ENCODE data around the gene DPEP1.

The DPEP1 gene

GRCh38 chr16:89599902-89600301 is 13.5 kb upstream of the DPEP1 start:
- no peak overlapping the region for H3K4me3 ChIP-seq (ENCODE audit: low read length)
- TF ChIP-seq ZNF274 (IDR thresholded peaks at IDR 0.05; ENCODE audit: low read depth, low read length), result no peak

DNA sequence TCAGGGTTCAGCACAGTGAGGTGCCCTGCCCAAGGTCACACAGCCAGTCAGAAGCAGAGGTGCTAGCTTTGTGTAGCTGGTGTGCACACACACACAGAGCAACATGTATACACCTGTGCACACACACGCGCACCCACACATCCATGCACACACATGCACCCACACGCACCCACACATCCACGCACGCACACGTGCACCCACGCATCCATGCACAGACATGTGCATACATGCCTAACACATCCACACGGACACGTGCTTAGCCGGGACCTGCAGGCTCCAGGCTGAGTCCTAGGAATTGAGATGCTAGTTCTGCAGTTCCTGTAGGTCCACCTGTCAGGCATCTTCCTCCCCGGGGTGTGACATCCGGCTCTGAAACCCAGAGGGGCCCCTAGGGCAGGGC is 13.0 kb upstream of the DPEP1 start:
- no peak for TF ChIP-seq ZNF274 (IDR thresholded peaks at IDR 0.05; ENCODE audit: low read depth, low read length)
- H3K4me3 ChIP-seq (ENCODE audit: low read length), result no peak overlapping the region

GRCh38 chr16:89600956-89601355 is 12.5 kb upstream of the DPEP1 start:
- no peak for TF ChIP-seq ZNF274 (IDR thresholded peaks at IDR 0.05; ENCODE audit: low read depth, low read length)
- no peak overlapping the region for H3K4me3 ChIP-seq (ENCODE audit: low read length)

DNA sequence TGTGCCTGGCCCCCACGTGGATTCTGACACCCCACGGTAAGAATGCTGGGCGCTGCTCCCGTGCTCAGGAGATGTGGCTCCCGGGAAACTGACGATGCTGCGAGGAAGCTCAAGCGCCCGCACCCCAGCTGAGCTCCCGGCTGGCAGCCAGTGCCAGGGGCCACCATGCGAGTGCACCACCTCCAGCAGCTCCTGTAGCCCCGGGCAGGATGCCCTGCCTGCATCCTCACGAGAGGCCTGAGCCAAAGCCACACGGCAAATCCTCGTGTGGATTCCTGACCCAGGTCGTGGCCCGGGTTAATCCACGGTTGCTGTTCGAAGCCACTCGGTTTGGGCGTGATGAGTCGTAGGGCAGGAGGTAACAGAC is 11.6 kb upstream of the DPEP1 start:
- no peak for TF ChIP-seq ZNF274 (IDR thresholded peaks at IDR 0.05; ENCODE audit: low read depth, low read length)
- no peak overlapping the region for H3K4me3 ChIP-seq (ENCODE audit: low read length)

GRCh38 chr16:89602273-89602951 is 11.0 kb upstream of the DPEP1 start:
- no peak for TF ChIP-seq ZNF274 (IDR thresholded peaks at IDR 0.05; ENCODE audit: low read depth, low read length)
- H3K4me3 ChIP-seq (ENCODE audit: low read length), result no peak overlapping the region

DNA sequence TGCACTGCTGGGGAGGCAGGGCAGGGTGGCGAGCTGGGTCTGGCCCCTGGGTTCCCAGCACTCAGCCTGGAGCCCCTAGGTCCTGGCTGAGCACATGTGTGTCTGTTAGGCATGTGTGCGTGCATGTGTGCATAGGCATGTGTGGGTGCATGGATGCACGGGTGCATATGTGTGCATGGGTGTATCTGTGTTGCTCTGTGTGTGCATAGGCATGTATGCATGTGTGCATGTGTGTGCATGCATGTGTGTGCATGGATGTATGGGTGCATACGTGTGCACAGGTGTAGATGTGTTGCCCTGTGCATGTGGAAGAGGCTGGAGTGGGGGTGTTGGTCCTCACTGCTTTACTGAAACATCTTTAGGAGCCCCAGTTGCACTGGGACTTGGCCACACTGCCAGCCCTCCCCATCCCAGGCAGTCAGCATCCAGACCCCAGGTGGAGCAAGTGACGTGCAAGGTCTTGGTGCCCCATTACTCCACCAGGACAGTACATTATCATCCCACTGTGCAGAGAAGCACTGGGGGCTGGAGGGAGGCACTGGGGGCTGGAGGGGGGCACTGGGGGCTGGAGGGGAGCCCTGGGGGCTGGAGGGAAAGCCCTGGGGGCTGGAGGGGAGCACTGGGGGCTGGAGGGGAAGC is 10.4 kb upstream of the DPEP1 start:
- no peak overlapping the region for H3K4me3 ChIP-seq (ENCODE audit: low read length)
- no peak for TF ChIP-seq ZNF274 (IDR thresholded peaks at IDR 0.05; ENCODE audit: low read depth, low read length)

DNA sequence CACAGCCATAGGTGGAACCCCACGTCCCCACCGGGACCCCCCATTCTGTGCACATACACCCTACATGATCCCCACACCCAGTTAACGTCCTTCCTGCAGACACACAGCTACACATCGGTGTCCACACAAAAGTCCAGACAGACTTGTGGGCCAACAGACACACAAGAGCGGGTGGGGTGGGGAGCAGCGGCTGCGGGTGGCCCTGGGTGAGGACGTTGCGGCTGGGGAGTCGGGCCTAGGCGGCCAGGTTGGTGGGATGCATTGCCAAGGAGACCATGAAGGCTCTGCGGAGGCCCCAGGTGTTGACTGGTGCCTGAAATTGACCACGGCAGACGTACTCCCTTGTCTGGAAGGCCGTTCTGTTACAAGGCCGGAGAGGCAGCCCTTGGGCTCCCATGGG is 8.7 kb upstream of the DPEP1 start:
- TF ChIP-seq ZNF274 (IDR thresholded peaks at IDR 0.05; ENCODE audit: low read depth, low read length), result no peak
- H3K4me3 ChIP-seq (ENCODE audit: low read length), result no peak overlapping the region

DNA sequence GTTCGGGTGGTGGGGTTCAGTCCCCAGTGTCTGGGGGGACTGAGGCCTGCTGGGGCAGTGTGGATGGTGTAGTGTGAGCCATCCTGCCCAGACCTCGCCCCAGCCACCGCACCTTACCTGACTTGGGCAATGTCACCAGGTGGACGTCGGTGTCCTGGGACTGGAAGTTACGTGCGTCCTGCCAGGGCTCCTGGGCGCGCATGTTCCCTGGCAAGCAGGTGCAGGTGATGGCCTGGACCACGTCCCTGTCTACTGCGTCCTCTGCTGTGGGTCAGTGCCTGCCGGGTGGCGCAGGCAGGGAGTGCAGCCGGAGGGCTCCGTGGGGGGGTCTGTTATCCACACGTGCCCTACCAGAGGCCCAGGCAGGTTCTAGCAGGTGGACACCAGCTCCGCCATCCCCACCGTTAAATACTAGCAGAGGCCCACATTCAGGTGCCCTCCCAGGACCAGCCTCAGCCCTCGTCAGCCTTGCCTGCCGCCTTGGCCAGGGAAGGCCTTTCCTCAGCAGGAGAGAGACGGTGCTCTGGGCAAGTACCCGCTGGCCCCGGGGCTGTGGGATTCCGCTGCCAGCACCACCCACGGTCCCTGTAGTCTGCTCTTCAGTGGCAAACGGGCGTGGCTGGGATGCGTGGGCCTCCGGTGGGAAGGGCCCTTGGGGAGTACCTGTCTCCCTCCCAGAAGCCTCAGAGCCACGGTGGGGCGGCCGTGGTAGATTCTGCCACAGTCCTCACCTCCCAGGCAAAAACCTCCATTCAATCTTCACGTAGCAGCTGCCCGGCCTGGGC is 8.1 kb upstream of the DPEP1 start:
- no peak for TF ChIP-seq ZNF274 (IDR thresholded peaks at IDR 0.05; ENCODE audit: low read depth, low read length)

GRCh38 chr16:89606006-89606405 is 7.4 kb upstream of the DPEP1 start:
- no peak overlapping the region for H3K4me3 ChIP-seq (ENCODE audit: low read length)
- TF ChIP-seq ZNF274 (IDR thresholded peaks at IDR 0.05; ENCODE audit: low read depth, low read length), result no peak

More for the DNA sequence above, 8.1 kb upstream of the DPEP1 start:
- no peak overlapping the region for H3K4me3 ChIP-seq (ENCODE audit: low read length)

- no peak overlapping the region for H3K4me3 ChIP-seq (ENCODE audit: low read length)
- TF ChIP-seq ZNF274 (IDR thresholded peaks at IDR 0.05; ENCODE audit: low read depth, low read length), result no peak
Observed at GRCh38 chr16:89607453-89607852, 6.0 kb upstream of the DPEP1 start.

- no peak overlapping the region for H3K4me3 ChIP-seq (ENCODE audit: low read length)
- TF ChIP-seq ZNF274 (IDR thresholded peaks at IDR 0.05; ENCODE audit: low read depth, low read length), result no peak
Observed at GRCh38 chr16:89607937-89608740, 5.3 kb upstream of the DPEP1 start.

GRCh38 chr16:89610108-89610453 is 3.4 kb upstream of the DPEP1 start:
- TF ChIP-seq ZNF274 (IDR thresholded peaks at IDR 0.05; ENCODE audit: low read depth, low read length), result no peak
- H3K4me3 ChIP-seq (ENCODE audit: low read length), result no peak overlapping the region

GRCh38 chr16:89612415-89613166 is 851 bp upstream of the DPEP1 start:
- TF ChIP-seq ZNF274 (IDR thresholded peaks at IDR 0.05; ENCODE audit: low read depth, low read length), result no peak
- H3K4me3 ChIP-seq (ENCODE audit: low read length), result no peak overlapping the region
